ENCODE data around the gene ZNF69. TPM values are rescaled to one million over a fixed set of nuclear protein-coding genes. Genes with fewer than 3 reads are reported as not detected.
"Not testable (repeated sequence)": the region's sequence is repeated elsewhere in the genome, so short reads cannot be mapped to it uniquely, and the experiment has no call there.

ZNF69 gene
- total RNA-seq, 4 donors from 2014 or later = 3.4 to 13.6 (median 7.2) TPM

- no peak for DNase-seq (ENCODE audit: low spot score)
- ATAC-seq (ENCODE audit: low FRiP score) = no peak
- TF ChIP-seq, protein P1, sequence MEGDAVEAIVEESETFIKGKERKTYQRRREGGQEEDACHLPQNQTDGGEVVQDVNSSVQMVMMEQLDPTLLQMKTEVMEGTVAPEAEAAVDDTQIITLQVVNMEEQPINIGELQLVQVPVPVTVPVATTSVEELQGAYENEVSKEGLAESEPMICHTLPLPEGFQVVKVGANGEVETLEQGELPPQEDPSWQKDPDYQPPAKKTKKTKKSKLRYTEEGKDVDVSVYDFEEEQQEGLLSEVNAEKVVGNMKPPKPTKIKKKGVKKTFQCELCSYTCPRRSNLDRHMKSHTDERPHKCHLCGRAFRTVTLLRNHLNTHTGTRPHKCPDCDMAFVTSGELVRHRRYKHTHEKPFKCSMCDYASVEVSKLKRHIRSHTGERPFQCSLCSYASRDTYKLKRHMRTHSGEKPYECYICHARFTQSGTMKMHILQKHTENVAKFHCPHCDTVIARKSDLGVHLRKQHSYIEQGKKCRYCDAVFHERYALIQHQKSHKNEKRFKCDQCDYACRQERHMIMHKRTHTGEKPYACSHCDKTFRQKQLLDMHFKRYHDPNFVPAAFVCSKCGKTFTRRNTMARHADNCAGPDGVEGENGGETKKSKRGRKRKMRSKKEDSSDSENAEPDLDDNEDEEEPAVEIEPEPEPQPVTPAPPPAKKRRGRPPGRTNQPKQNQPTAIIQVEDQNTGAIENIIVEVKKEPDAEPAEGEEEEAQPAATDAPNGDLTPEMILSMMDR (IDR thresholded peaks at IDR 0.05) = no peak
Observed at GRCh38 chr19:11931051-11931450, 43.5 kb downstream of the ZNF69 start.

DNA sequence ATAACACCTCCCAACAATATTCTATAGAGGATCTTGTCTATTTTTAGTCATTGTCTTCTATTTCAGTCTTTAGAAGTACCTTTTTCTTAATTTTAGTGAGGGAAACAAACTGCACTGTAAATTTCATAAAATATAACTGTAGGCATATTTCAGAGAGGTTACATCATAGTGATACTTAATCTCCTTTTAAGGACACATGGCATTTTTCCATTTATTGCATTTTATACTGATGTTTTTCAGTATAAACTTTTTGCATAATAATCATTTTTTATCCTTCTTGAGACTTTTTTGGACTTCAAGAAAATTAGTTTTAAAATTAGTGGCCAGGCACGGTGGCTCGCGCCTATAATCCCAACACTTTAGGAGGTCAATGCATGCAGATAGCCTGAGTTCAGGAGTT, 43.9 kb downstream of the ZNF69 start:
- ATAC-seq (ENCODE audit: low FRiP score) (no peak), DNase-seq (ENCODE audit: low spot score) (no peak)
- TF ChIP-seq, protein P1 (IDR thresholded peaks at IDR 0.05) = no peak

DNA sequence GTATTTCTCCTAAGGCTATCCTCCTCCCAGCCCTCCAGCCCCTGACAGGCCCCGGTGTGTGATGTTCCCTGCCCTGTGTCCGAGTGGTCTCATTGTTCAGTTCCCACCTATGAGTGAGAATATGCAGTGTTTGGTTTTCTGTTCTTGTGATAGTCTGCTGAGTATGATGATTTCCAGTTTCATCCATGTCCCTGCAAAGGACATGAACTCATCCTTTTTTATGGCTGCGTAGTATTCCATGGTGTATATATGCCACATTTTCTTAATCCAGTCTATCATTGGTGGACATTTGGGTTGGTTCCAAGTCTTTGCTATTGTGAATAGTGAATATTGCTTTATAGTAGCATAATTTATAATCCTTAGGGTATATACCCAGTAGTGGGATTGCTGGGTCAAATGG, 48.2 kb downstream of the ZNF69 start:
- not testable (repeated sequence) for DNase-seq (ENCODE audit: low spot score); ATAC-seq (ENCODE audit: low FRiP score)

DNA sequence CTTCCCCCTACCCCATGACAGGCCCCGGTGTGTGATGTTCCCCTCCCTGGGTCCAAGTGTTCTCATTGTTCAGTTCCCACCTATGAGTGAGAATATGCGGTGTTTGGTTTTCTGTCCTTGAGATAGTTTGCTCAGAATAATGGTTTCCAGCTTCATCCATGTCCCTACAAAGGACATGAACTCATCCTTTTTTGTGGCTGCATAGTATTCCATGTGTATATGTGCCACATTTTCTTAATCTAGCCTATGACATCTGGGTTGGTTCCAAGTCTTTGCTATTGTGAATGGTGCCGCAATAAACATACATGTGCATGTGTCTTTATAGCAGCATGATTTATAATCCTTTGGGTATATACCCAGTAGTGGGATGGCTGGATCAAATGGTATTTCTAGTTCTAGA, 50.8 kb downstream of the ZNF69 start:
- not testable (repeated sequence) for ATAC-seq (ENCODE audit: low FRiP score); DNase-seq (ENCODE audit: low spot score)

- not testable (repeated sequence) for ATAC-seq (ENCODE audit: low FRiP score); DNase-seq (ENCODE audit: low spot score)
Observed at GRCh38 chr19:11941361-11941887, 53.8 kb downstream of the ZNF69 start.

GRCh38 chr19:11942008-11942842, 54.6 kb downstream of the ZNF69 start:
- DNase-seq (ENCODE audit: low spot score) (no peak), ATAC-seq (ENCODE audit: low FRiP score) (no peak)
- TF ChIP-seq, protein P1 (IDR thresholded peaks at IDR 0.05) = no peak

DNA sequence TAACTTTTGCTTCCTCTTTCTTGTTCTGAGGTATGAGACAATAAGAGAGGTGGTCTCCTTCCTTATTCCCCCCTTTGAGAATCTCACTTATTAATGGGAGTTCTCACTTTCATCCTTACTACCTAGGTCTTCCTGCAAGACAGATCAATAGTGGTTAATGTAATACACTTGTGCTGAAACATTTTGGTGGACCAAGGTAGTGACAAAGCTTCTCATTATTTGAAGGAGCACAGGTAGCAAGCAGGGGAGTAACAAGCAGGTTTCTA, 55.2 kb downstream of the ZNF69 start:
- TF ChIP-seq, protein P1 (IDR thresholded peaks at IDR 0.05) = no peak
- ATAC-seq (ENCODE audit: low FRiP score) = no peak
- no peak for DNase-seq (ENCODE audit: low spot score)

DNA sequence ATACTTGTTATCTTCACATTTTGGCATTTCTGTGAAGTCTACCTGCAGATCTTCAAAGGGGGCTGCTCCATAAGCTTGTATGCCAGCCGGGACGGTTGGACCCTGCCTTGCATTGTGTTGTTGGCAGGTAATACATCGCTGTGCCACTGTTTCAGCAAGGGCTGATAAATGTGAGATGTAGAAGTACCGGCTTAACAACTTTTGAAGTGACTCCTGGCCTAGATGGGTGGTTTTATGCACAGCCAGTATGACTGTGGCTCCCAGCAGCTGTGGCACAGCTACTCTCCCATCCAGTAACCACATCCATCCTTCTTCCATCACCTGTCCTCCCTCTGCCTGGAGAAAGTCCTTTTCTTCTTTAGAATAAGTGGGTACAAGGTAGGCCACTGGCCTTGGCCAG, 57.1 kb downstream of the ZNF69 start:
- ATAC-seq (ENCODE audit: low FRiP score) = no peak
- TF ChIP-seq, protein P1 (IDR thresholded peaks at IDR 0.05) = no peak
- DNase-seq (ENCODE audit: low spot score) = no peak

Measured in omental fat pad (tissue), 4 donors.